ENCODE measurements around the gene THY1.
"Not testable (repeated sequence)": the region's sequence is repeated elsewhere in the genome, so short reads cannot be mapped to it uniquely, and the experiment has no call there.

The THY1 gene

DNA sequence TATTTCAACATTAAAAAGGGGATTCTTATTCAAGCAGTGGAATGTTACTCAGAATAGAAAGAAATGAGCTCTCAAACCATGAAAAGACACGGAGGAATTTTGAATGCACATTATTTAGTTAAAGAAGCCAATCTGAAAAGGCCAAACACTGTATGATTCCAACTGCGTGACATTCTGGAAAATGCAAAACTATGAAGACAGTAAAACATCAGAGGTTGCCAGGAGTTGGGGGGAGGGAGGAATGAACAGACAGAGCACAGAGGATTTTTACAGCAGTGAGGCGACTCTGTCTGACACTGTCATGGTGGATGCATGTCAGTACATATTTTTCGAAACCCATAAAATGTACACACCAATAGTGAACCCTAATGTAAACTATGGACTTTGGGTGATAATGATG, 22.9 kb upstream of the THY1 start:
- no peak for DNase-seq (ENCODE audit: low read depth, low spot score)

DNA sequence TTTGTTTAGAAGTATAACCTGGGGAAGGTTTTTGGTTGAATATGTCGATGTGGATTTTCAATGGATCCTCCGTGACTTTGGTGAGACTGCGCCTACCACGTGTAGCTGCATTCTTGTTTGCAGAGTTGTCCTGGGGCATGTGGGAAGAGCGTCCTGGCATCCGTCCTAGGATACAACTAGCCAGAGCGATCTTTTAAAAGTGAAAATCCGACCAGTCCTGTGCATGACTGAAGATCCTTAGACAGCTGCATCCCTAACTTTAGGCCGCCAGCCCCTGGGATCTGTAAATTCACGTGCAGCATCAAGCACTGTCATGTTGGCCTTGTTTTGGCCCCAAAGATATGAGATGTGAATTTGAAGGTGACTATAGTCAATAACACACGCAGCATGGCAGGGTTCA, 22.4 kb upstream of the THY1 start:
- no peak for DNase-seq (ENCODE audit: low read depth, low spot score)

DNA sequence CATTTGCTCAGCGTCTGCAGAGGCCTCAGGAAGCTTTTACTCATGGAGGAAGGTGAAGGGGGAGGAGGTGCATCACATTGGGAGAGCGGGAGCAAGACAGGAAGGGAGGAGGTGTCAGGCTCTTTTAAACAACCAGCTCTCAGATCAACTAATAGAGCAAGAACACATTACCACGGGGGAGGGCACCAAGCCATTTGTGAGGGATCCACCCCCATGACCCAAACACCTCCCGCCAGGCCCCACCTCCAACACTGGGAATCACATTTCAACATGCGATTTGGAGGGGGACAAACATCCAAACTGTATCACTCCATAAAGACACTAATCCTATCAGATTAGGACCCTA, 18.9 kb upstream of the THY1 start:
- no peak for DNase-seq (ENCODE audit: low read depth, low spot score)

DNA sequence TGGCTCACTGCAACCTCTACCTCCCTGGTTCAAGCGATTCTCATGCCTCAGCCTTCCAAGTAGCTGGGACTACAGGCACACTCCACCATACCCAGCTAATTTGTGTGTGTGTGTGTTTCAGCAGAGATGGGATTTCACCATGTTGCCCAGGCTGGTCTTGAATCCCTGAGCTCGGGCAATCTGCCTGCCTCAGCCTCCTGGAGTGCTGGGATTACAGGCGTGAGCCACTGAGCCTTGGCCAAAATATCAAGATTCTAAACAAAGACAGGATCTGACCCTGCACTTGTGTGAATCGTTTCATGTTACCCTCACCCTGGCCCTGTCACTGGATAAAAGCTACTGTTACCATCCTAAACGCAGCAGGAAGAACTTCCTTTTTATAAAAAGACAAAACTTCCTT, 15.6 kb upstream of the THY1 start:
- no peak for DNase-seq (ENCODE audit: low read depth, low spot score)

DNA sequence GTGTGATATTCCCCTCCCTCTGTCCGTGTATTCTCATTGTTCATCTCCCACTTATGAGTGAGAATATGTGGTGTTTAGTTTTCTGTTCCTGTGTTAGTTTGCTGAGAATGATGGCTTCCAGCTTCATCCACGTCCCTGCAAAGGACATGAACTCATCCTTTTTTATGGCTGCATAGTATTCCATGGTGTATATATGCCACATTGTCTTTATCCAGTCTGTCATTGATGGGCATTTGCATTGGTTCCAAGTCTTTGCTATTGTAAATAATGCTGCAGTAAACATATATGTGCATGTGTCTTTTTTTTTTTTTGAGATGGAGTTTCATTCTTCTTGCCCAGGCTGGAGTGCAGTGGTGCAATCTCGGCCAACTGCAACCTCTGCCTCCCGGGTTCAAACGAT, 14.5 kb upstream of the THY1 start:
- not testable (repeated sequence) for DNase-seq (ENCODE audit: low read depth, low spot score)

DNA sequence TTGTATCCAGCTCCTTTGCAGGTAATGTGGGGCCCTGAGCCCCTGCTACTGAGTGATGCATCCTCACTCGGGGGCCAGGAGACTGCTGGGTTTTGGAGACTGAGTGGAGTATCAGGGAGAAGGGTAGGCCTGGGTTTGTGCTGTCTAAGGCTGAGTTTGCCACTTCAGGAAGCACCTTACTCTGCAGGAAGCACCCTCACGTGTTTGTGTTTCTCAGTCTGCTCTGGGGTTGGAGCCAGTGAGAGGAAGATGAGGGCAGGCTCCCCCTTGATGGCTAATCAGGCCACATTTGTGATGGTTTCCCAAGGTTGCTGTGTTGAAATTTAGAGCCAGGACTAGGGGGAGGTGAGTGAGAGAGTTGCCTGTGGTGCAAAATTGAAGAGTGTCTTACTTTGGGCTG, 13.7 kb upstream of the THY1 start:
- DNase-seq (ENCODE audit: low read depth, low spot score) = no peak

DNA sequence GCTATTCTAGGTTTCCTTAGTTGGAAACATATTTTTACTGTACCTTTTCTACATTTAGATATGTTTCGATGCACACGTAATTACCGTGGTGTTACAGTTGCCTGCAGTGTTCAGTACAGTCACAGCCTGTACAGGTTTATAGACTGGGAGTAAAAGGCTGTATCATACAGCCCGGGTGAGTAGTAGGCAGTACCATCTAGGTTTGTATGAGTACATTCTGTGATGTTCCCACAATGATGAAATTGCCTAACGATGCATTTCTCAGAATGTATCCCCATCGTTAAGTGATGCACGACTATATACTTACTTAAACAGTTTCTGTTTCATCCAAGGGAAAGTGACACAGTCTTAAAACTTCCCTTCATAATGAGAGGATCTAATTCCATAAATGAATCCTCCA, 13.1 kb upstream of the THY1 start:
- no peak for DNase-seq (ENCODE audit: low read depth, low spot score)

DNA sequence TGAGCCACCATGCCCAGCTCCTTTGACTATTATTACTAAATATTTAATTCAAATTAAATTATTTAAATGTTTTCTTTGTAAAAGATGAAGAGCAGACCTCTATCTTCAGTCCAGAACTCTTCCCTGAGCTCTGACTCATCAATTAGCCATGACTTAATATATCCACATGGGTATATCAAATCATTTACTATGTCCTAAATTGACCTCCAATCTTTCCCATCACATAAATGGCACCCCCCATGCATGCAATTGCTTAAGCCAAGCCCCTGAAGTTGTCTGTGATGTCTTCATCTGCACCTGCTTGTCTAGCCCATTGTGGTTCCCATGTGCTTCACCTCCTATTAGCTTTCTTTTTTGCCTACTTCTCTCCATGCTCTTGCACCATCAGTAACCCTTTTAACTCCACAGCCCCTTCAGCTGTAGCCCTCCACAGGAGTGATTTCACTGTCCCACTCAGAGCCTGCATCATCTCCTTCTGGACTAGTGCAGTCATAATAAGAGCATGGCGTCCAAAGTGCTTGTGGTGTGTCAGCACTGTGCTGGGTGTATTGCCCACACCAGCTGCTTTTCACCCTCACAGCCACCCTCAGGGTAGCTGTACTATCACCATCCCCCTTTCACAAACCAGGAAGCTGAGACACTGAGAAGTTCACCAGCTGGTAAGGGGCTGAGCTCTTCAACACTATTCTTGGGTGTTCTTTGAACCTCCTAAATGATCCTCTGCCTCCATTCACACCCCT, 11.8 kb upstream of the THY1 start:
- no peak for DNase-seq (ENCODE audit: low read depth, low spot score)

DNA sequence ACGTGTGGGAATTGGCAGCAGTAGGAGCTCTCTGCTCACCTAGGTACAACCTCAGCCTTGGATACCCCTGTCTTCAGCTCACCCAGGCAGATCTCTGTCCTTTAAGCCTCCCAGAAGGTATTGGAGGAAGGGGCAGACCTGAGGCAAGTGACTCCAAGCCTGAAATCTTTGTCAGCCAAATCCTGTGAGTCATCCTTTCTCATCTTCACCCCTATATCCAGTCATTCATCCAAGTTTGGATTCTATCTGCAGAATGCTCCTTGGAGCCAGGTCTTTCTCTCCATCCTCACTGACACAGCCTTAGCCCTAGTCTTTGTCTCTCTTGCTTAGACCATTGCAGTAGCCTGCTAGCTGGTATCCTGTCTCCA, 10.4 kb upstream of the THY1 start:
- DNase-seq (ENCODE audit: low read depth, low spot score) = no peak

DNA sequence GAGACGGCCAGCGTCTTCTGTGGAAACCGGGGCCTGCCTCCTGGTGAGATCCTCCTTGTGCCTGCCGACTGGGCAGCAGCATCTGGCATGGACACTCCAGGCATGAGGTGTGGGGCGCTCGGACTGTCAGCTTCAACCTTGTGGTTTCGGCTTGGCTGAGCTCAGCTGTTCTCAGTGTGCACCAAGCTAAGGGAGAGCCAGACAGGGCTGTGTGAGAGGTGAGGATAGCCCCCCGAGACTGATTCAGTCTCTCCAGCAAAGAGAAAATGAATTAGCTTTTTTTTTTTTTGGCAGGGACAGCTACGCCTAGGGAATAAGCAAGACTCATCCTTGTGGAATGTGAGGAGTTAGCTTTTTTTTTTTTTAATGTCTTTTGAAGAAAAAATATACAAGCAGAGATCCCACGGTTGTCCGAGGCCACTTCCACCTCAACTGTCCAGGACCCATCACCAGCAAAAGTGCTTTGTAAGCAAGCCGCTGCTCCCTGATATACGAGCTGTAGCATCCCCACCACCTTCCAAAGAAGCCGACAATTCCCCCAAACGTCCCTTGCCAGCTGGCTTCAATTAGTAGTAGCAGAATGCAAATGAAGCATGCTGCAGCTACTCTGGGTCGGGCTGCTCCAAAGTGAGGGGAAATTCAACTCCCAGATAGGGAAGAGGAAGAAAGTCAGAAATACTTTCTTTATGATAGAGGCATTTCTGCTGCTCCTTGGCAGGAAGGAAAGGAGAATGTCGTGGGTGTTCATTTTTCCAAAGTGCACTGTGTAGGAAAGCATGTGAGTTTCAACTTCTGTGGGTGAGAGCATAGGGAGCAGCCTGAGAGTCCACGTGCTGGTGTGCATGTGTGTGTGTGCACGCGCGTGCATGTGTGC, 9.7 kb upstream of the THY1 start:
- no peak for DNase-seq (ENCODE audit: low read depth, low spot score)

DNA sequence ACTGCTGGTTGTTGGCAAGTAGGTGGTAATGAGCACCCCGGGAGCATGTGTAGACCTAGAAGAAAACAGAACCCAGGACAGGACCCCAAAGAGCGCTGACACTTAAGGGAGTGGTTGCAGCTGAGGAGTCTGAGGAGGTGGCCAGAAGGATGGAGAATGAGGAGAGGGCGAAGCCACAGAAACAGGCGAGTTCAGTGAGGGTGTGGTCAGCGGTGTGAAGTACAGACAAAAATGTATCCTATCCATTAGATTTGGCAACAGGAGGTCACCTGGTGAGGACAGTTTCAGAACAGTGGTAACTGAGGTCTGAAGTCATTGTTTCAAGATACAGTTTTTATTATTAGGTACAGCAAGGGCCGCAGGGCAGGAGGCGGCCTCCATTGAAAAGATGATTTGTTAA, 8.6 kb upstream of the THY1 start:
- no peak for DNase-seq (ENCODE audit: low read depth, low spot score)

DNA sequence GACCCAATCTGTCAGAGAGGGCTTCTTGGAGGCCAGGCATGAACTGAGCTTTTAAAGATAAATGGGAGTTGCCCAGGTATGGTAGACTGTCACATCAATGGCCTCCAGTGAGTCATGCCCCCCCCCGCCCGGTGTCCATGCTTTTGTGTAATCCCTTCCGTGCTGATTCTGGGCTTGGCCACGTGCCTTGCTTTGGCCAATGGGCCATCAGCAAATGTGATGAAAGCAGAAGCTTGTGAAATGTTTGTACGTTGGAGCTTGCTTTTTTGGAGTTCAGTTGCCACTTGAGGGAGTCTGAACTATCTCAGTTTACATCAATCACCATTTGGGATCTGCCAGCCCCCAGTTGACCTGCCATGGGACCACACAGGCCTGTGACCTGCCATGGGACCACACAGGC, 4.3 kb upstream of the THY1 start:
- DNase-seq (ENCODE audit: low read depth, low spot score) = no peak

DNA sequence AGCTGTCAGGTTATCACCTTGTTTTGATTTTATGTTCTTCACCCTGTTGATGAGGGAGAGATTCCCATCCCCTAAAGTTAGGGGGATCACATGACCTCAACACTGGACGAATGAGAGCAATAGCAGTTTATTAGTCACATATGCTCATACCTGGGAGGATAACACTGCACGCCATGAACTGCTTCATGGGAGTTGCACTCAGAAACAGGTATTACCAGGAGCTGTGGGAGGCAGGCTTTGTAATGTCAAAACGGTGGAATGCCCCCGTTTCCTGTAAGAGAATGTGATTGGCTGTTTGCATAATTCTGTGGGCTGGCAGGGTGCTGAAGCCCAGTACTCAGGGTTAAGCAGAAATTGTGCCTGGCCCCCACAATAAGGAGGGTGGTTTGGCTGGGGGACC, 3.2 kb upstream of the THY1 start:
- DNase-seq (ENCODE audit: low read depth, low spot score) = no peak

DNA sequence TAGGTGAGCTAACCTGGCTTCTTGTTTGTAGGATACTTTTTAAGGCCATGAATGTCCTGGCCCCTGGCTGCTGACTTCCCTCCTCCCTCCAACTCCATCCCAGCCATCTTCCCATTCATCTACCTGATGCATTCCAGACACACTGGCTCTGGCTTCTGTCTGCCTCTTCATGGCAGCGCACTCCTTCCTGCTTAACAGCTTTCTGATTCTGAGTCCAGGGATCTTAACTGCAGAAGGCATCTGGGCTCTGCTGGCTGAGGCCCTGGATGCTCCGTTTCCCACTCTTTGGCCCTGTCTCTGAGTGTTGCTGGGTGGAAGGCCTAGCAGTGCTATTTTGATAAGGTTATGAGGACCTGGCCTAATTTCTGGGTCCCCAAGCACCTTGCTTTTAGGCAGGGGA, 1.8 kb upstream of the THY1 start:
- DNase-seq (ENCODE audit: low read depth, low spot score) = no peak

DNA sequence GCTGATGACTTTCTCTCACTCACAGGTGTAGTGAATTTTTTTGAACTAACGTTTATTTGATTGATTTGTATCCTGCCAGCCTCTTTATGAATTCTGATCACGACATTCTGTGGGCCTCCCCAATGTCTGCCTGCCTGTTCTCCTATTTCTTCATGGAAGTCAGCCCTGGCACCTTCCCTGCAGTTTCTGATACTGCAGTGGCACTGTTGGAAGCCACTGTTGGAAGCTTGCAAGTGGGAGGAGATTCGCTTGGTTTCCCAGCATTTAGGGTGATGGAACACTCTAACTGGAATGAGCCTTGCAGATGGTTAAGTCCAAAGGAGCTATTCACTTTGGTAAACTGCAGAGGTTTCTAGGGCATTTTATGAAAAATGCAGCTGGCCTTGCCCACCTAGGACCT, 1.3 kb upstream of the THY1 start:
- DNase-seq (ENCODE audit: low read depth, low spot score) = no peak

DNA sequence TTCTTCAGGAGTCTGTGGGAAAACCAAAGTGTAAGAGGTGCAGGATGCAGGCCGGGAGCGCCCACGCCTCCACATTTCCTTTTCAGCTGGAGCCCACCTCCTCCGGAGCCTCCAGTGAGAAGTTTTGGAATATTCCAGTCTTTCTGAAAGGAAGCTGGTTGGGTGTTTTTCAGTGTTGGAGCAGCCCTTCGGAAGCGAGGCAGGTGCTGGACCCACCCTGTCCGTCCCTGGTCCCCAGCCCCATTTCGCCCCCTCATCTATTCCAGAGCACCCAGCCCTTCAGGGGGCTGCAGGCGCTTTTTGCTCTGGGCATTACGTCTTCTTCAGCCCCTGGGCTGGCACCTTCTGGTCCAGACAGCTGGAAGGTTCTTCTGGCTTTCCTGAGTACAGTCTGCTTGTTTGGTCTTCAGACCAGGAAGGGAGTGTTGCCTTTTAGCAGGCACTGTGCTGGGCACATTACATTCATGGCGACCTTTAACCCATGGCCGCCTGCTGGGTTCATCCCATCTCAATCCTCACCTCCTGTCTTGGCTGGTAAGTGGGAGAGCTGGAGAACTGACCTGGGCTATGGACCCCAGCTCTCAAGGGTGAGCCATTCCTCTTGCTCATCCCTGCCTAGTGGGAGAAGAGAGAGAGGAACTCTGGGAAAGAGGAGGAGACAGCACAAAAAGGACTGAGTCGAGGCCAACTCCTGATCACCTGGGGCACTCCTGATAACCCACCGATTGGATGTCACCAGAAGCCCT, 710 bp upstream of the THY1 start:
- no peak for DNase-seq (ENCODE audit: low read depth, low spot score)

DNA sequence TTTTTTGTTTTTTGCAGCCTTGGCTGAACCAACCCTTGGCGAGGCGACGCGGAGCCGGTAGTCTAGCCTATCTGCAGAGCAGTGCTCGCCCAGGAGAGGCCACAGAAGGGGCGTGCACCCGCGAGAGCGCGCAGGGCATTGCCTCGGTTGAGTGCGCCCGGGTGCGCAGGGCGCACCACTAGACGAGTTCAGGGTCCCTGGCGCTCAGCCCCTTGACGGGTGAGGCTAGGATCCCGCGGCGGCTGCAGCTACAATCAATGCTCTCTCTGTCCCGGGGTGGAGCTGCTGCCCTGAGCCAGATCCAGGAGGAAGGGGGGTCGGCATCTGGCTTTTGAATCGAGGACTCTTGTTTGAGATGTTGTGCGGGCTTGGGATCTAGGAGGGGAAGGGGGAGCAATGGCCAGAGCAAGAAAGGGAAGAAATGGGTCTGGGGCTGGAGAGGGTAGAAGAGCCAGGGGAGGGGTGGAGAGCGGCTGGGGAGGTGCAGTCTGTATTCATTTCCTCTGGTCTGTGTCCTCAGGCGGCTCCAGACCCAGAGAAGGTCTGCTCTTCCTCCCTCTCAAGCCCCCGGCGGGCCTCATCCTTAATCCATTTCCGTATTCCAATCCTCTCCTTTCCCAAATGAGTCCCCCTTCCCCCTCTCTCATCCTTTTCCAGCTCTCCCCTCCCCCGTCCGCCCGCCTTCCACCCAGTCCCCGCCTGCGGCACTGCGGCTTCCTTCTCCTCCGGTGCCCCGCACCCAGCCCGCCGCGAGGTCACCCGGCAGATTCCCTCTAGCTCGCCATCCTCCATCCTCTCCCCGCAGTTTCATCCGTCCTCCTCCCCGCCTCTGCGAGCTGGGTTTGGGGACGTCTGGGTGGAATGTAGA, 797 bp downstream of the THY1 start:
- no peak for DNase-seq (ENCODE audit: low read depth, low spot score)

DNA sequence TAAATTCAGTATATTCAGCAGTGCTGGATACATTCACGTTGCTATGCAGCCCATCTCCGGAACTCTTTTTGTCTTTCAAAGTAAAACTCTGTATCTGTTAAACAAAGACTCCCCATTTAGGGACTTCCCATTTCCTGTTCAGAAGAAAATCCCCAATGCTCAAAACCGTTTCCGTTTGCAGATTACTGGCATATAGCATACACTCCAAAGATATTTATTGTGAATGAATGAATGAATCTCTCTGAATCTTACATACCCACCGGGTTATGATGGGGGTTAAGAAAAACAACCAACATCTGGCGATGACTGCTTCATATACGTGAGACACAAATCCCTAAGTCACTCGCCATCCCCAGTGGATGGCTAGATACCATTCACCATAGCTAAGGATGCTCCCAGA, 1.6 kb downstream of the THY1 start:
- no peak for DNase-seq (ENCODE audit: low read depth, low spot score)

DNA sequence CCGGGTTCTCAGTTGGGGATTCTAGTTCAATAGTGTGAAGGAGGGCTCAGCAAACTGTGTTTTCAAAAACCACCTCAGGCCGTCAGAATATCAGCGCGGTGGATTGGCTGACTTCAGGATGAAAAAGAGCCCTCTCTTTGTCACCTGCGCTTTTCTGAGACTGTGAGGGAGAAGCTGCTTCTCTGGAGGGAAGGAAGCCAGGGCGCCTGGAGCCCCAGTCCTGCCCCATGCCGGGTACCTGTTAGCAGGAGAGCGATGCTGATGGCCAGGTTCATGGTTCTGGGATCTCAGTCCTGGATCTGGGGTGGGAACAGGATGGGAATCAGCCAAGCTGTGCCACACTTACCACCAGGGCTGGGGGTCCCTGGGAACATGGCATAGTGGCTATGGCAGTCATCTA, 2.3 kb downstream of the THY1 start:
- no peak for DNase-seq (ENCODE audit: low read depth, low spot score)

DNA sequence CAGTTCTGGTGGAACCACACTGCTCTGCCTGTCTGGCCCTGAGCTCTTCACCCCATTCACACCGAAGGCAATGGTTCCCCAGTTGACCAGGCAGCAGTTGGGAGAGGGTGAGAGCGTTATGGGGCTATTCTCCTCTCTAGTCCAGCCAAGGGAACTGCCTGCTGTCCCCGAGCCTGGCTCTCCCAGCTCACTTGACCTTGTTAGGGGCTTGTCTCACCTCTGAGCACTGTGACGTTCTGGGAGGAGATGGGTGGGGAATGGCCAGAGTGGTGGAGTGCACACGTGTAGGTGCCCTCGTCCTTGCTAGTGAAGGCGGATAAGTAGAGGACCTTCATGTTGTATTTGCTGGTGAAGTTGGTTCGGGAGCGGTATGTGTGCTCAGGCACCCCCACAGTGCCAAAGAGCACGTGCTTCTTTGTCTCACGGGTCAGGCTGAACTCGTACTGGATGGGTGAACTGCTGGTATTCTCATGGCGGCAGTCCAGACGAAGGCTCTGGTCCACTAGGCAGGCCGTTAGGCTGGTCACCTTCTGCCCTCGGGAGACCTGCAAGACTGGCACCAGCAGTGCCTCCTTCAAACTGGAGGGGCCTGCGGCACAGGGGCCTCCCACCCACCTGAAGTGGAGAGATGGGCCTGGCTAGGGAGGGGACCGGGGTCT, 3.0 kb downstream of the THY1 start:
- no peak for DNase-seq (ENCODE audit: low read depth, low spot score)

DNA sequence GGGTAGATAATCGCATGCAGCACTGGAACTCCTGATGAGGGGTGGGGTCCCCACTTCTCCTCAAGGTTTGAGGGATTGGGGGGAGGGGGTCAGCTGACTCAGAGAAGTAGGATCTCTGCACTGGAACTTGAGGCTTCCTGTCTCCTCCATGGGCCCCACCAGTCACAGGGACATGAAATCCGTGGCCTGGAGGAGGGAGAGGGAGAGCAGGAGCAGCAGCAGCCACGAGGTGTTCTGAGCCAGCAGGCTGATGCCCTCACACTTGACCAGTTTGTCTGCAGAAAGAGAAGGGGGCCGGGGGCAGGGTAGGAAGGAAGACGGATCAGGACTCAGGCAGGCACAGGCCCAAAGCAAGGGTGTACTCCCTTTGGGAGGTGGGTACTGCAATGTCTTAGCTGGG, 3.7 kb downstream of the THY1 start:
- DNase-seq (ENCODE audit: low read depth, low spot score) = no peak
